MM.1S (cell line): ENCODE results near the gene BCL3.

Source experiments
- CTCF ChIP-seq: fragments of 300-600 bp; sonication (generic); IDR thresholded peaks from 2 replicates; pipeline ENCODE4 v1.5.1; 2016; ENCODE audit warnings: antibody characterized with exemption, low read length, mixed read lengths
- EZH2 ChIP-seq: fragments of 300-600 bp; sonication (generic); optimal IDR thresholded peaks from 2 replicates; pipeline ENCODE3; 2017; ENCODE audit warnings: low read depth, mild to moderate bottlenecking, antibody characterized with exemption, low read length, mixed read lengths
- EZH2phosphoT487 ChIP-seq: fragments of 300-600 bp; sonication (generic); IDR thresholded peaks from 2 replicates; pipeline ENCODE4 v1.6.1; 2018; ENCODE audit warnings: antibody characterized with exemption, low read length

- peak; percentile 71 for TF ChIP-seq CTCF
- TF ChIP-seq EZH2phosphoT487: no peak
- TF ChIP-seq EZH2: no peak
Observed at GRCh38 chr19:44770550-44771257, 22.2 kb downstream of the BCL3 start.
